PFSK-1 (cell line): ENCODE measurements around the gene LRIT2.

Source experiments
- FOXP2 ChIP-seq: optimal IDR thresholded peaks from 2 replicates; pipeline ENCODE3; 2011; ENCODE audit warnings: borderline replicate concordance, control low read depth, inconsistent platforms; ENCODE audit not compliant: insufficient read depth; ENCODE audit errors: extremely low read length, extremely low read depth
- POLR2AphosphoS5 ChIP-seq: IDR thresholded peaks from 2 replicates; pipeline ENCODE4 v1.6.1; 2012; ENCODE audit warnings: low read depth, mild to moderate bottlenecking, control low read depth, low read length, moderate library complexity
- SIN3A ChIP-seq: IDR thresholded peaks from 2 replicates; pipeline ENCODE4 v1.6.1; 2012; ENCODE audit warnings: mild to moderate bottlenecking, low read length, moderate library complexity, borderline replicate concordance; ENCODE audit not compliant: insufficient read depth
- TAF1 ChIP-seq: IDR thresholded peaks from 2 replicates; pipeline ENCODE4 v1.6.1; 2012; ENCODE audit warnings: low read length, control low read depth, borderline replicate concordance; ENCODE audit not compliant: insufficient read depth
- TF ChIP-seq, protein P1 (sequence below), 2 experiments: IDR thresholded peaks; 2 replicates each; pipeline versions ENCODE4 v1.6.1 to v1.8.0; 2011 to 2012; ENCODE audit warnings: low read depth in 2 of 2, low read length in 2 of 2, control low read depth in 1 of 2, inconsistent platforms in 1 of 2, mild to moderate bottlenecking in 1 of 2, moderate library complexity in 1 of 2; ENCODE audit not compliant: insufficient read depth in 1 of 2

The LRIT2 gene

DNA sequence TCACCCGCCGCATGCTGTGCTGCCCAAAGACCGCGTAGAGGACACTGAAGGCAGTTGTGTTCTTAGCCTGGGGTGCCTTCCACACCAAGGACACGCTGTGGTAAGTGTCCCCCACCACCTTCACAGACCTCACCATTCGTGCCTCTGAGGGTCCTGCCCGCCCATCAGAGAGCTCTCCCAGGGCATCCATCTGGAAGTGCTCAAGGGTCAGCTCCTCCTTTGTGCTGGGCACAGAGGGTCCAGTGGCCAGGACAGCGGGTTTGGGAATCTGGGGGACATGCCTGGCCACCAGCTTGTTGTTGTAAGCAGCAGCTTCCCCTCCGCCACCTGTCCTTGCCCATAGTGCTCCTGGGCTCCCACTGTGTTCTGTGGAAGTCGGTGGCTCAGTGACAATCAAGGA, 7.0 kb upstream of the LRIT2 start:
- TF ChIP-seq FOXP2 (no peak), SIN3A (no peak), TAF1 (no peak), POLR2AphosphoS5 (no peak)
- TF ChIP-seq, protein P1, sequence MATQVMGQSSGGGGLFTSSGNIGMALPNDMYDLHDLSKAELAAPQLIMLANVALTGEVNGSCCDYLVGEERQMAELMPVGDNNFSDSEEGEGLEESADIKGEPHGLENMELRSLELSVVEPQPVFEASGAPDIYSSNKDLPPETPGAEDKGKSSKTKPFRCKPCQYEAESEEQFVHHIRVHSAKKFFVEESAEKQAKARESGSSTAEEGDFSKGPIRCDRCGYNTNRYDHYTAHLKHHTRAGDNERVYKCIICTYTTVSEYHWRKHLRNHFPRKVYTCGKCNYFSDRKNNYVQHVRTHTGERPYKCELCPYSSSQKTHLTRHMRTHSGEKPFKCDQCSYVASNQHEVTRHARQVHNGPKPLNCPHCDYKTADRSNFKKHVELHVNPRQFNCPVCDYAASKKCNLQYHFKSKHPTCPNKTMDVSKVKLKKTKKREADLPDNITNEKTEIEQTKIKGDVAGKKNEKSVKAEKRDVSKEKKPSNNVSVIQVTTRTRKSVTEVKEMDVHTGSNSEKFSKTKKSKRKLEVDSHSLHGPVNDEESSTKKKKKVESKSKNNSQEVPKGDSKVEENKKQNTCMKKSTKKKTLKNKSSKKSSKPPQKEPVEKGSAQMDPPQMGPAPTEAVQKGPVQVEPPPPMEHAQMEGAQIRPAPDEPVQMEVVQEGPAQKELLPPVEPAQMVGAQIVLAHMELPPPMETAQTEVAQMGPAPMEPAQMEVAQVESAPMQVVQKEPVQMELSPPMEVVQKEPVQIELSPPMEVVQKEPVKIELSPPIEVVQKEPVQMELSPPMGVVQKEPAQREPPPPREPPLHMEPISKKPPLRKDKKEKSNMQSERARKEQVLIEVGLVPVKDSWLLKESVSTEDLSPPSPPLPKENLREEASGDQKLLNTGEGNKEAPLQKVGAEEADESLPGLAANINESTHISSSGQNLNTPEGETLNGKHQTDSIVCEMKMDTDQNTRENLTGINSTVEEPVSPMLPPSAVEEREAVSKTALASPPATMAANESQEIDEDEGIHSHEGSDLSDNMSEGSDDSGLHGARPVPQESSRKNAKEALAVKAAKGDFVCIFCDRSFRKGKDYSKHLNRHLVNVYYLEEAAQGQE (IDR thresholded peaks at IDR 0.05; ENCODE audit: insufficient read depth in 1 of 2, low read depth in 2 of 2, low read length in 2 of 2), result no peak

DNA sequence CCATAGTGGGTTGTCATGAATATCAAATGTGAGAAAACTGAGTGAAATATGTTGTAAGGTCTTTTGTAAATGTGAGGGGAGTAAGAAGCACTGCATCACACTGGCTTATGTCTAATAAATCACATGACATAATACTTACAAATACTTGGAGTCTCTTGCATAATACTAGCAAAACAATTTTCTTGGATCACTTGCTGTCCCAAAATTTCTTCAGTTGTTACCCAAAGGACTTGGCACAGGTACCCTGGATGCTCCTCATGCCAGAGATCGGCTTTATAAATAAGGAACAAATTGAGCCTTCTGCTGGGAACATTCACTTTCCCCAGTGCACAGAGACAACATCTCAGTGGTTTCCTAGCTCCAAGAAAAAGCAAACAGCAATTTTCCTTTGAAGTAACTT, 5.0 kb upstream of the LRIT2 start:
- no peak for TF ChIP-seq FOXP2
- no peak for TF ChIP-seq SIN3A
- TF ChIP-seq TAF1, result no peak
- TF ChIP-seq, protein P1 (IDR thresholded peaks at IDR 0.05; ENCODE audit: insufficient read depth in 1 of 2, low read depth in 2 of 2, low read length in 2 of 2), result no peak
- no peak for TF ChIP-seq POLR2AphosphoS5

DNA sequence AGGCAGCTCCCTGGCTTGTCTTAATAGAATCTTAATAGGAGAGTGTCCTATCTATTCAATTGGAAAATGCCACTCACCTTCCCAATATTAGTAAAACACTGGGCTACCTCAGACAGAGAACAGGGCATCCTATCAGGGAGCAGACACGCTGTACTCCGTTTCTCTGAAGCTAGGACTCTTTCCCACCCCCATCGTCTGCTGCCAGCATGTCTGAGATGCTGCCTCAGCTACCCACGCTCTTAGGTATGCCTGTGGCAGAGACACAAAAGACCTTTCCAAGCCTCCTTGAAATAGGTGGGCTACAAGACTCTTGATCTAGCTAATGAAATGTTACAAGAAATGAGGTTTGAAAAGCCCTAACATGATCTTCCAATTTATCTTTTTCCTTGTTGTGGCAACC, 2.5 kb upstream of the LRIT2 start:
- TF ChIP-seq, protein P1 (IDR thresholded peaks at IDR 0.05; ENCODE audit: insufficient read depth in 1 of 2, low read depth in 2 of 2, low read length in 2 of 2), result no peak
- no peak for TF ChIP-seq FOXP2
- no peak for TF ChIP-seq TAF1
- no peak for TF ChIP-seq SIN3A
- no peak for TF ChIP-seq POLR2AphosphoS5

DNA sequence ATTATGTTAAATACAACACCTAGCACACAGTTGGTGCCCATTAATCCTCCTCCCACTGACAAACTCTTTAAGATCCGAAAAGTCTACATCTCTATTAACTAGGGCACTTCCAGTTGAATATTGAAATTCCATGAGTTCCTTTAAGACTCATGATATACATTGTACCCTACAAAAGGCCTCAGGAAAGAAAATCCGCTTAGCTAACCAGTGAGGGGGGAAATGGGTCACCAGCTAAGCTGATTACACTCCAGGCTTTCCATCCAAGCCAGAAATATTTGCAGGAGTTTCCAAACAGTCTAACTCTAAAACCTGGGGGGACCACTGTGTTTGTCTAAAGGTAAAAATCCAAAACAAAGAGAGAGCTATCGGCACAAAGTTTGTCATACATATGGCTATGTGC, 1.3 kb upstream of the LRIT2 start:
- TF ChIP-seq SIN3A (no peak), POLR2AphosphoS5 (no peak), FOXP2 (no peak), TAF1 (no peak)
- TF ChIP-seq, protein P1 (IDR thresholded peaks at IDR 0.05; ENCODE audit: insufficient read depth in 1 of 2, low read depth in 2 of 2, low read length in 2 of 2), result no peak

DNA sequence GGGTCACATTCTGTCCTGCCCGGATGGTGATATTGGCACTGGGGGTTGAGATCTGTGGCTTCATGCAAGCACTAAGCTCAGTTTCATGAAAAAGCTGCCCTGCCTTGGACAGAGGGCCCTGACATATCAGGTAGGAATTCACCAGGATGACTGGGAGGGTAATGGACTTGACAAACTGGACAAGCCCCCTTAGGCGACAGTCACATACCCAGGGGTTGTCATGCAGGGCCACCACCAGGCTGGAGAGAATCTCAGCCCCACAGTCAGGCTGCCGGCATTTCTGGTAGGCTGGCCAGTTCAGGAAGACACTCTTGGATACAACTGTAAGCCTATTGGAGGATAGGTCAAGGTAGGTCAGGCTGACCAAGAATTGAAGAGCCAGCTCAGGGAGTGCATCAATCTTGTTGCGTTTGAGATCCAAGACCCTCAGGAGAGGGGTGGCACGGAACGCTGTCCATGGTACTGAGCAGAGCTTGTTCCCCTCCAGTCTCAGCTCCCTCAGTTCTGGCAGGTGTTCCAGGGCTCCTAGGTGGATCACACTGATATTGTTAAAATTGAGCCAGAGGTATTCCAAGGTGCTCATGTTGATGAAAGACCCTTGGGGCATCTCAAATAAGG, 824 bp downstream of the LRIT2 start:
- TF ChIP-seq, protein P1 (IDR thresholded peaks at IDR 0.05; ENCODE audit: insufficient read depth in 1 of 2, low read depth in 2 of 2, low read length in 2 of 2), result peak; percentile 92 to 95
- no peak for TF ChIP-seq SIN3A
